Measurements from ENCODE around the gene ZNF417.
A peak's percentile ranks its signal among the peaks of the same experiment; 100 is the strongest.

ZNF417 gene

GRCh38 chr19:57888560-57889231 is 27.7 kb downstream of the ZNF417 start, which contains the start of gene ZNF814:
Gene ZNF814, minus strand, starts transcription at chr19:57889037. Its CDS starts 235 bp downstream, at chr19:57888802.
- Histone ChIP-seq H3K4me3 (ENCODE audit: low read depth, low read length) (no peak within 1 kb of the TSS; the same call in 1 of the 2 replicates), H3K27ac (ENCODE audit: extremely low read depth, low read depth, low read length) (no peak within 1 kb of the TSS), H3K9me3 (ENCODE audit: control insufficient read depth, insufficient read depth, low read depth, low read length) (no peaks in the 10 kb centered on the region), H3K36me3 (ENCODE audit: control insufficient read depth in 2 of 2, insufficient read depth in 1 of 2, low read length in 2 of 2) (no peaks in the 10 kb centered on the region; a peak in 1 of 3 replicates), H3K4me1 (ENCODE audit: control insufficient read depth, insufficient read depth, low read length) (no peaks in the 10 kb centered on the region)
- TF ChIP-seq ZNF280D (tag by site-specific recombination; IDR thresholded peaks at IDR 0.05) (no peak), ZNF239 (tag by site-specific recombination; IDR thresholded peaks at IDR 0.05) (no peak), ZFP37 (tag by site-specific recombination; IDR thresholded peaks at IDR 0.05) (no peak), ZBTB1 (tag by site-specific recombination; IDR thresholded peaks at IDR 0.05) (no peak), ZNF223 (tag by site-specific recombination; IDR thresholded peaks at IDR 0.05) (no peak), ZNF658 (tag by site-specific recombination; IDR thresholded peaks at IDR 0.05) (no peak), ZNF677 (tag by site-specific recombination; IDR thresholded peaks at IDR 0.05) (no peak), HIC1 (tag by site-specific recombination; IDR thresholded peaks at IDR 0.05) (no peak)
- TF ChIP-seq, protein P1, sequence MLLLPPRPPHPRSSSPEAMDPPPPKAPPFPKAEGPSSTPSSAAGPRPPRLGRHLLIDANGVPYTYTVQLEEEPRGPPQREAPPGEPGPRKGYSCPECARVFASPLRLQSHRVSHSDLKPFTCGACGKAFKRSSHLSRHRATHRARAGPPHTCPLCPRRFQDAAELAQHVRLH (tag by site-specific recombination; IDR thresholded peaks at IDR 0.05), result no peak
- ChIA-PET POLR2A (no interaction called here), CTCF (interaction anchor here (0.7 to 1.8 kb wide), 2 partner anchors 10 to 530 kb away, joined by 3 to 11 read pairs; no protein-coding TSS in a partner anchor)

GRCh38 chr19:57888107-57888559 is 28.3 kb downstream of the ZNF417 start:
- TF ChIP-seq SCRT2 (tag by site-specific recombination; IDR thresholded peaks at IDR 0.05) (peak; percentile 29; the same call in 1 of the 2 replicates), ZNF223 (tag by site-specific recombination; IDR thresholded peaks at IDR 0.05) (no peak)
- ChIA-PET CTCF (interaction anchor here (0.6 to 1.8 kb wide), 3 partner anchors 10 to 37 kb away, joined by 3 to 11 read pairs (median 3); no protein-coding TSS in a partner anchor), POLR2A (interaction anchor here (1.3 kb wide), 1 partner anchor 73 kb away, joined by 3 read pairs; the partner anchor contains the start of gene ZNF552)
- Histone ChIP-seq H3K9me3 (ENCODE audit: control insufficient read depth, insufficient read depth, low read depth, low read length) (no peaks in the 10 kb centered on the region), H3K4me1 (ENCODE audit: control insufficient read depth, insufficient read depth, low read length) (no peaks in the 10 kb centered on the region), H3K36me3 (ENCODE audit: control insufficient read depth in 2 of 2, insufficient read depth in 1 of 2, low read length in 2 of 2) (no peaks in the 10 kb centered on the region; a peak in 1 of 3 replicates), H3K27ac (ENCODE audit: extremely low read depth, low read depth, low read length) (no peak overlapping the region), H3K4me3 (ENCODE audit: low read depth, low read length) (no peak overlapping the region)

DNA sequence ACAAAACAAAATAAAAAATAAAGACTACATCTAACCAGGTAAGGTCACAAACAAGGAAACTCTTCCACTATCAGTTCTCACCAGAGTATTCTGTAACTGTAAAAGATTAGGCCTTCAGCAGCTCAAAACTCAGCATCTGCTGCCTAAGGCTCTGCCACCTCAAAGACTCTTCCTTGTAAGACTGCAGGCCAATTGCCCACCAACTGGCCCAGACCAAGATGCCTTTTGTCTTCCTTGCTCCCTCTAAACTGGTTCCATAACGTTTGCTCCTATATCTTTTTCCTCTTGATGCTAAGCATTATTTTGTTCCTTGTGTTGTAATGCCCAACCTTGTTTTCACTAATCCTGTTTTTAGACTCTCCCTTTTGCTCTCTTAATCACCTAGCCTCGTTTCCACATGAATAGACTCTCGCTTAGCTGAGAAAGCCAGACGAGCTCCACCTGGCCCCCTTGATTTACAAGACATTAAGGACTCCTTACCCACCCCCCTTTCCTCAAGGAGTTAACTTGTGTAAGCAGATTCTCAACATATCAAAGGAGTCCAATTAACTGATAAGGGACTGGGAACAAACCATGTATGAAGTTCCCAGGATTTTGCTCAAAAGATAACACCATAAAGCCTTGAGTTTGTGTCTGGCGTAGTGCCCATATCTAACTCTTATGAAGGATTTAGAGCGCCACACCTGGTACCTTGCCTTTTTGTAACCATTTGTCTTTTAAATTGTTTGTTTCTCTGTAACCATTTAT is 29.0 kb downstream of the ZNF417 start:
- Histone ChIP-seq H3K27ac (ENCODE audit: extremely low read depth, low read depth, low read length) (no peak overlapping the region), H3K9me3 (ENCODE audit: control insufficient read depth, insufficient read depth, low read depth, low read length) (no peaks in the 10 kb centered on the region), H3K4me3 (ENCODE audit: low read depth, low read length) (no peak overlapping the region), H3K36me3 (ENCODE audit: control insufficient read depth in 2 of 2, insufficient read depth in 1 of 2, low read length in 2 of 2) (no peaks in the 10 kb centered on the region; a peak in 1 of 3 replicates), H3K4me1 (ENCODE audit: control insufficient read depth, insufficient read depth, low read length) (no peaks in the 10 kb centered on the region)
- ChIA-PET POLR2A (interaction anchor here (1.3 kb wide), 1 partner anchor 73 kb away, joined by 3 read pairs; the partner anchor contains the start of gene ZNF552), CTCF (interaction anchor here (0.6 to 1.8 kb wide), 3 partner anchors 11 to 38 kb away, joined by 3 to 11 read pairs (median 3); no protein-coding TSS in a partner anchor)
- TF ChIP-seq ZNF2 (tag by site-specific recombination; IDR thresholded peaks at IDR 0.05) (no peak), ZNF777 (tag by site-specific recombination; IDR thresholded peaks at IDR 0.05; ENCODE audit: borderline replicate concordance) (no peak), ZNF701 (tag by site-specific recombination; IDR thresholded peaks at IDR 0.05) (no peak), SCRT1 (tag by site-specific recombination; IDR thresholded peaks at IDR 0.05; ENCODE audit: borderline replicate concordance) (no peak), ZNF350 (tag by site-specific recombination; IDR thresholded peaks at IDR 0.05) (no peak), ZNF704 (tag by site-specific recombination; IDR thresholded peaks at IDR 0.05) (no peak), ZNF837 (tag by site-specific recombination; IDR thresholded peaks at IDR 0.05) (no peak), ZFP3 (tag by site-specific recombination; IDR thresholded peaks at IDR 0.05; ENCODE audit: low read depth) (no peak), ZNF426 (tag by site-specific recombination; IDR thresholded peaks at IDR 0.05) (no peak), OVOL3 (tag by site-specific recombination; IDR thresholded peaks at IDR 0.05) (no peak), ZNF19 (tag by site-specific recombination; IDR thresholded peaks at IDR 0.05; ENCODE audit: low read depth) (no peak)
